Measurements from ENCODE around the gene SNRPD2.

GRCh38 chr19:45643024-45643926 lies 48.5 kb downstream of the SNRPD2 start:
- TF ChIP-seq CTCF (conservative IDR thresholded peaks at IDR 0.05 in 1 of 2, IDR thresholded peaks at IDR 0.05 in 1 of 2; ENCODE audit: low read depth in 1 of 2, low read length in 2 of 2) (peak; percentile 99), EZH2 (IDR thresholded peaks at IDR 0.05; ENCODE audit: low read length, missing control alignments) (no peak)

All from fibroblast of lung (primary cell).